Upper lobe of right lung (tissue), 1 donor: Measurements from ENCODE around the gene LMBR1. TPM values are rescaled to one million over a fixed set of nuclear protein-coding genes. Genes with fewer than 3 reads are reported as not detected.

Source experiments
- ATAC-seq: fragments of 200-7000 bp; cut with Tn5 transposase; one replicate; pipeline ENCODE4 v1.9.1; 2020; ENCODE audit warnings: mild to moderate bottlenecking, moderate library complexity
- DNase-seq: peaks from one replicate; pipeline ENCODE4 v3.0.0-alpha.2; 2020
- H3K27ac ChIP-seq: fragments of 200-600 bp; one replicate; pipeline ENCODE4 v1.8.0; 2022
- H3K27me3 ChIP-seq: fragments of 200-600 bp; one replicate; pipeline ENCODE4 v1.8.0; 2022; ENCODE audit warnings: mild to moderate bottlenecking
- H3K36me3 ChIP-seq: fragments of 200-600 bp; one replicate; pipeline ENCODE4 v1.8.0; 2022
- H3K4me1 ChIP-seq: fragments of 200-600 bp; one replicate; pipeline ENCODE4 v1.8.0; 2022
- H3K4me3 ChIP-seq: fragments of 200-600 bp; one replicate; pipeline ENCODE4 v1.8.0; 2022; ENCODE audit warnings: mild to moderate bottlenecking
- H3K9me3 ChIP-seq: fragments of 200-600 bp; one replicate; pipeline ENCODE4 v1.8.0; 2022
- CTCF ChIP-seq: fragments of 200-600 bp; IDR thresholded peaks from one replicate; pipeline ENCODE4 v1.8.0; 2022; ENCODE audit warnings: antibody characterized with exemption
- intact Hi-C: fragments of 100-400 bp; cut with DNase I; formaldehyde crosslinking; loops from one replicate; pipeline ENCODE4 v1.11.0; 2022
- total RNA-seq: library from RNA; stranded (reverse); fragmentation: NEBNext Ultra II Directional; extraction: Animal tissue kit (Norgen Biotek cat#: 25700); gene quantifications from one replicate; pipeline ENCODE4 v1.2.1, GENCODE V29; 2021
- donor health status: DM: no; HTN: yes; CAD: no; lungs with severe emphysema.

Gene LMBR1
- total RNA-seq, 1 donor from 2014 or later, result 70.5 TPM

GRCh38 chr7:156823435-156823834 is 69.5 kb downstream of the LMBR1 start:
- peaks cover 7% of the 10 kb centered on the region for H3K36me3 ChIP-seq
- H3K9me3 ChIP-seq, result no peaks in the 10 kb centered on the region
- no peak for TF ChIP-seq CTCF
- DNase-seq, result no peak
- no peaks in the 10 kb centered on the region for H3K4me1 ChIP-seq
- H3K27me3 ChIP-seq, result no peaks in the 10 kb centered on the region
- no peak overlapping the region for H3K27ac ChIP-seq
- no peak for ATAC-seq
- intact Hi-C loops, result no loop called here
- no peak overlapping the region for H3K4me3 ChIP-seq

- H3K36me3 ChIP-seq, result peaks cover 7% of the 10 kb centered on the region
- H3K4me3 ChIP-seq, result no peak overlapping the region
- no peak for DNase-seq
- no peak overlapping the region for H3K27ac ChIP-seq
- intact Hi-C loops, result no loop called here
- no peaks in the 10 kb centered on the region for H3K9me3 ChIP-seq
- peak; percentile 19 for TF ChIP-seq CTCF
- H3K27me3 ChIP-seq, result no peaks in the 10 kb centered on the region
- ATAC-seq, result no peak
- H3K4me1 ChIP-seq, result no peaks in the 10 kb centered on the region
Measured at GRCh38 chr7:156820445-156821063, 72.4 kb downstream of the LMBR1 start.

GRCh38 chr7:156819733-156820295 is 73.2 kb downstream of the LMBR1 start:
- peaks cover 3% of the 10 kb centered on the region for H3K36me3 ChIP-seq
- no peak overlapping the region for H3K4me3 ChIP-seq
- ATAC-seq (no peak), DNase-seq (no peak)
- no peaks in the 10 kb centered on the region for H3K27me3 ChIP-seq
- H3K9me3 ChIP-seq, result no peaks in the 10 kb centered on the region
- no peak overlapping the region for H3K27ac ChIP-seq
- TF ChIP-seq CTCF, result no peak
- H3K4me1 ChIP-seq, result no peaks in the 10 kb centered on the region
- intact Hi-C loops, result no loop called here

DNA sequence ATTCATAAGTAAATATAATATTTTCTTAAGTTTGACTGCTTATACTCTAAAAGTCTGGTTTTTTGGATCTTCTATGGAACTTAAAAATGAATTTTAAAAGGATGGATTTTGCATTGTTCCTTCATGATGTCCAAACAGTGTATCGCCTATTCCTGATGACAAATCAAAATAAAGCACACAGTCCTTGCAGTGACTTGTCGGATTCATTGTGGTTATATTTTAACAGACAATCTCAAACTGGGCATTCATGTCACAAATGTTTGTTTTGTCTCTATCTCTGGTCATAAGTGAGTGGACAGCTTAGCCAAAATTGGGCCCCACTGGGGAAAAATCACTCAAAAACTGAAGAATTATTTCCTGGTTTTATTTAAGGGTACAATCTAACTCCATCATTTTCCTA is 74.8 kb downstream of the LMBR1 start:
- H3K27me3 ChIP-seq, result no peaks in the 10 kb centered on the region
- intact Hi-C loops, result no loop called here
- no peaks in the 10 kb centered on the region for H3K4me1 ChIP-seq
- ATAC-seq (no peak), DNase-seq (no peak)
- TF ChIP-seq CTCF, result no peak
- no peak overlapping the region for H3K4me3 ChIP-seq
- H3K36me3 ChIP-seq, result peaks cover 3% of the 10 kb centered on the region
- H3K27ac ChIP-seq, result no peak overlapping the region
- H3K9me3 ChIP-seq, result no peaks in the 10 kb centered on the region

GRCh38 chr7:156816943-156817572 is 75.9 kb downstream of the LMBR1 start:
- ATAC-seq, result no peak
- H3K4me3 ChIP-seq, result no peak overlapping the region
- H3K36me3 ChIP-seq, result peaks cover 3% of the 10 kb centered on the region
- peak; percentile 42 for TF ChIP-seq CTCF
- no peak overlapping the region for H3K27ac ChIP-seq
- no peaks in the 10 kb centered on the region for H3K9me3 ChIP-seq
- DNase-seq, result no peak
- H3K4me1 ChIP-seq, result no peaks in the 10 kb centered on the region
- intact Hi-C loops, result no loop called here
- no peaks in the 10 kb centered on the region for H3K27me3 ChIP-seq
